SK-N-SH treated with all-trans-retinoic acid at 6 μM for 48 hours (cell line): ENCODE data around the gene TTC39B.

Experiments used
- ARNTL ChIP-seq: fragments of 450-650 bp; formaldehyde crosslinking; IDR thresholded peaks from 2 replicates; pipeline ENCODE4 v1.5.0; 2020; ENCODE audit warnings: low read depth, mild to moderate bottlenecking, moderate library complexity, borderline replicate concordance
- ESRRG ChIP-seq: fragments of 250-450 bp; sonication (Bioruptor Pico); IDR thresholded peaks from 2 replicates; pipeline ENCODE4 v1.6.1; 2021; ENCODE audit warnings: mild to moderate bottlenecking
- GLIS3 ChIP-seq: fragments of 250-450 bp; sonication (Bioruptor Pico); IDR thresholded peaks from 2 replicates; pipeline ENCODE4 v1.5.0; 2020; ENCODE audit warnings: mild to moderate bottlenecking, moderate library complexity
- OSR1 ChIP-seq: fragments of 250-450 bp; sonication (Bioruptor Pico); IDR thresholded peaks from 2 replicates; pipeline ENCODE4 v1.8.0; 2022; ENCODE audit warnings: moderate library complexity, mild to moderate bottlenecking, inconsistent platforms
- RARB ChIP-seq: fragments of 250-450 bp; sonication (Bioruptor Pico); IDR thresholded peaks from 2 replicates; pipeline ENCODE4 v1.8.0; 2021; ENCODE audit warnings: mild to moderate bottlenecking, moderate library complexity
- TCF4 ChIP-seq: fragments of 250-450 bp; sonication (Bioruptor Pico); IDR thresholded peaks from 2 replicates; pipeline ENCODE4 v1.8.0; 2021; ENCODE audit warnings: mild to moderate bottlenecking, moderate library complexity, borderline replicate concordance
- TOX ChIP-seq: fragments of 250-450 bp; sonication (Bioruptor Pico); IDR thresholded peaks from 2 replicates; pipeline ENCODE4 v1.8.0; 2021; ENCODE audit warnings: mild to moderate bottlenecking, moderate library complexity, borderline replicate concordance
- ZC3H10 ChIP-seq: fragments of 250-450 bp; sonication (Bioruptor Pico); IDR thresholded peaks from 2 replicates; pipeline ENCODE4 v1.5.1; 2021; ENCODE audit warnings: mild to moderate bottlenecking, moderate library complexity
- ZFP30 ChIP-seq: fragments of 450-650 bp; formaldehyde crosslinking; IDR thresholded peaks from 2 replicates; pipeline ENCODE4 v1.5.0; 2022; ENCODE audit warnings: mild to moderate bottlenecking, moderate library complexity
- TF ChIP-seq, protein P1 (sequence below): fragments of 250-450 bp; sonication (Bioruptor Pico); IDR thresholded peaks from 2 replicates; pipeline ENCODE4 v1.8.0; 2021; ENCODE audit warnings: low read depth, mild to moderate bottlenecking, moderate library complexity, borderline replicate concordance
- TF ChIP-seq, protein P2 (sequence below): fragments of 250-450 bp; sonication (Bioruptor Pico); IDR thresholded peaks from 2 replicates; pipeline ENCODE4 v1.8.0; 2020; ENCODE audit warnings: mild to moderate bottlenecking, moderate library complexity, borderline replicate concordance
- TF ChIP-seq, protein P3 (sequence below): fragments of 250-450 bp; sonication (Bioruptor Pico); IDR thresholded peaks from 2 replicates; pipeline ENCODE4 v1.5.1; 2020; ENCODE audit warnings: low read depth, mild to moderate bottlenecking, moderate library complexity

DNA sequence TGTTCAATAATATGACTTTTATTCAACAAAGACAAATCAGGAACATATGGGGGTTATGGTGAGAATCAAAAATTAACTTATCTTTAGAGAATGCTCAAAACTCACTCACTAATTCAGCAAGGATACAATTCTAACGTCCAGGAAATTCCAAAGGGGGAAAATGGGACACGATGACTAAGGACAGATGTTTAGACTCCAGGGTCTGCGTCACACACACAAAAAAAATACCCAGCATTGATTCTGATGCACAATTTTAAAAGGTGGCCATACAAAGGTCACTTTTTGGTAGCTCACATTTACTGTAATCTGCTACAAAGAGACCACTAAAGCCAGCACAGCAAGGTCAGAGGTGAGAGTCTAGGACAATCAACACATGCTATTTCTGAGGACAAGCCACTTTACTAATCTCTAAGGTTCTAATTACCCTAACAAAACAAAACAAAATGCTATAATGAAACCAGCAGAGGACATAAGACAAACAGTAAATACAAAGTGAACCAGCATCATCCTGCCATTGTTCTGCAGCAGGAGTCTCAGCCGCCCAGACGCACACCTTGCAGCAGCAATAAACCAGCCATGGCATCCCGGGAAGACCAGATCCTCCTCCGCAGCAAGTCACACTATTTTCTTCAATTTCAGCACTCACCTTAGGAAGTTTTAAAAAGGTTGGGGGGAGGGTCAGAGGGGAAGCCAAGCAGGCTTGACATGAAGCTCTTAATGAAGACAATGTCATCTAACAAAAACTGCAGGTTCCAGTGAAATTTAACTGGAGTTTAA is 57.8 kb downstream of the TTC39B start:
- TF ChIP-seq GLIS3 (CRISPR knock-in tag) (no peak), ARNTL (no peak), TCF4 (CRISPR knock-in tag) (peak; percentile 75), ESRRG (no peak), ZC3H10 (CRISPR knock-in tag) (no peak), TOX (no peak), RARB (CRISPR knock-in tag) (no peak), ZFP30 (CRISPR knock-in tag) (no peak), OSR1 (no peak)
- TF ChIP-seq, protein P1, sequence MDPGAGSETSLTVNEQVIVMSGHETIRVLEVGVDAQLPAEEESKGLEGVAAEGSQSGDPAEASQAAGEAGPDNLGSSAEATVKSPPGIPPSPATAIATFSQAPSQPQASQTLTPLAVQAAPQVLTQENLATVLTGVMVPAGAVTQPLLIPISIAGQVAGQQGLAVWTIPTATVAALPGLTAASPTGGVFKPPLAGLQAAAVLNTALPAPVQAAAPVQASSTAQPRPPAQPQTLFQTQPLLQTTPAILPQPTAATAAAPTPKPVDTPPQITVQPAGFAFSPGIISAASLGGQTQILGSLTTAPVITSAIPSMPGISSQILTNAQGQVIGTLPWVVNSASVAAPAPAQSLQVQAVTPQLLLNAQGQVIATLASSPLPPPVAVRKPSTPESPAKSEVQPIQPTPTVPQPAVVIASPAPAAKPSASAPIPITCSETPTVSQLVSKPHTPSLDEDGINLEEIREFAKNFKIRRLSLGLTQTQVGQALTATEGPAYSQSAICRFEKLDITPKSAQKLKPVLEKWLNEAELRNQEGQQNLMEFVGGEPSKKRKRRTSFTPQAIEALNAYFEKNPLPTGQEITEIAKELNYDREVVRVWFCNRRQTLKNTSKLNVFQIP (CRISPR knock-in tag), result no peak
- TF ChIP-seq, protein P2, sequence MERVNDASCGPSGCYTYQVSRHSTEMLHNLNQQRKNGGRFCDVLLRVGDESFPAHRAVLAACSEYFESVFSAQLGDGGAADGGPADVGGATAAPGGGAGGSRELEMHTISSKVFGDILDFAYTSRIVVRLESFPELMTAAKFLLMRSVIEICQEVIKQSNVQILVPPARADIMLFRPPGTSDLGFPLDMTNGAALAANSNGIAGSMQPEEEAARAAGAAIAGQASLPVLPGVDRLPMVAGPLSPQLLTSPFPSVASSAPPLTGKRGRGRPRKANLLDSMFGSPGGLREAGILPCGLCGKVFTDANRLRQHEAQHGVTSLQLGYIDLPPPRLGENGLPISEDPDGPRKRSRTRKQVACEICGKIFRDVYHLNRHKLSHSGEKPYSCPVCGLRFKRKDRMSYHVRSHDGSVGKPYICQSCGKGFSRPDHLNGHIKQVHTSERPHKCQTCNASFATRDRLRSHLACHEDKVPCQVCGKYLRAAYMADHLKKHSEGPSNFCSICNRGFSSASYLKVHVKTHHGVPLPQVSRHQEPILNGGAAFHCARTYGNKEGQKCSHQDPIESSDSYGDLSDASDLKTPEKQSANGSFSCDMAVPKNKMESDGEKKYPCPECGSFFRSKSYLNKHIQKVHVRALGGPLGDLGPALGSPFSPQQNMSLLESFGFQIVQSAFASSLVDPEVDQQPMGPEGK, result no peak
- TF ChIP-seq, protein P3, sequence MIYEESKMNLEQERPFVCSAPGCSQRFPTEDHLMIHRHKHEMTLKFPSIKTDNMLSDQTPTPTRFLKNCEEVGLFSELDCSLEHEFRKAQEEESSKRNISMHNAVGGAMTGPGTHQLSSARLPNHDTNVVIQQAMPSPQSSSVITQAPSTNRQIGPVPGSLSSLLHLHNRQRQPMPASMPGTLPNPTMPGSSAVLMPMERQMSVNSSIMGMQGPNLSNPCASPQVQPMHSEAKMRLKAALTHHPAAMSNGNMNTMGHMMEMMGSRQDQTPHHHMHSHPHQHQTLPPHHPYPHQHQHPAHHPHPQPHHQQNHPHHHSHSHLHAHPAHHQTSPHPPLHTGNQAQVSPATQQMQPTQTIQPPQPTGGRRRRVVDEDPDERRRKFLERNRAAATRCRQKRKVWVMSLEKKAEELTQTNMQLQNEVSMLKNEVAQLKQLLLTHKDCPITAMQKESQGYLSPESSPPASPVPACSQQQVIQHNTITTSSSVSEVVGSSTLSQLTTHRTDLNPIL (CRISPR knock-in tag), result no peak
